ENCODE results near the gene ARHGAP6. TPM values are rescaled to one million over a fixed set of nuclear protein-coding genes. Genes with fewer than 3 reads are reported as not detected.

The ARHGAP6 gene
- total and polyA plus RNA-seq, 9 of the 15 experiments (the other 6 are each of a cell fraction or from before 2014, with no cell fraction given): 12.5 to 63.6 (median 41.8) TPM

DNA sequence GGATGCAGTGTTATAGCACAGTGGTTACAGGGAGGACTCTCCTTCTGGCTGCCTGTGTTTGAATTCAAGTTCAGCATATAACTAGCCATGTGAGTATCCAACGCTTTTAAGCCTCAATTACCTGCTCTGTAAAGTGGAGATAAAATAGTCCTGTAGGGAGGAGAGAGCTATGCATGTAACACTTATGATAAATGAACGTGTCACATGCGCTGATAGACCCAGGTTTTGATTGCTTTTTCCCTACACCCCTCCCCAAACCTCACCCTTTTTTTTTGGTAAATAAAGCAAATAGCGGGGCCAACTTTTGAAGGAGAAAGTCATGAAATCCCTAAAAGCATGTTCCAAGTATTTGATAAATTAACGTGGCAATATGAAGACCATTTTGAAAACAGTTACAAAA, 392.9 kb downstream of the ARHGAP6 start (continued):
- TF ChIP-seq, protein P1, sequence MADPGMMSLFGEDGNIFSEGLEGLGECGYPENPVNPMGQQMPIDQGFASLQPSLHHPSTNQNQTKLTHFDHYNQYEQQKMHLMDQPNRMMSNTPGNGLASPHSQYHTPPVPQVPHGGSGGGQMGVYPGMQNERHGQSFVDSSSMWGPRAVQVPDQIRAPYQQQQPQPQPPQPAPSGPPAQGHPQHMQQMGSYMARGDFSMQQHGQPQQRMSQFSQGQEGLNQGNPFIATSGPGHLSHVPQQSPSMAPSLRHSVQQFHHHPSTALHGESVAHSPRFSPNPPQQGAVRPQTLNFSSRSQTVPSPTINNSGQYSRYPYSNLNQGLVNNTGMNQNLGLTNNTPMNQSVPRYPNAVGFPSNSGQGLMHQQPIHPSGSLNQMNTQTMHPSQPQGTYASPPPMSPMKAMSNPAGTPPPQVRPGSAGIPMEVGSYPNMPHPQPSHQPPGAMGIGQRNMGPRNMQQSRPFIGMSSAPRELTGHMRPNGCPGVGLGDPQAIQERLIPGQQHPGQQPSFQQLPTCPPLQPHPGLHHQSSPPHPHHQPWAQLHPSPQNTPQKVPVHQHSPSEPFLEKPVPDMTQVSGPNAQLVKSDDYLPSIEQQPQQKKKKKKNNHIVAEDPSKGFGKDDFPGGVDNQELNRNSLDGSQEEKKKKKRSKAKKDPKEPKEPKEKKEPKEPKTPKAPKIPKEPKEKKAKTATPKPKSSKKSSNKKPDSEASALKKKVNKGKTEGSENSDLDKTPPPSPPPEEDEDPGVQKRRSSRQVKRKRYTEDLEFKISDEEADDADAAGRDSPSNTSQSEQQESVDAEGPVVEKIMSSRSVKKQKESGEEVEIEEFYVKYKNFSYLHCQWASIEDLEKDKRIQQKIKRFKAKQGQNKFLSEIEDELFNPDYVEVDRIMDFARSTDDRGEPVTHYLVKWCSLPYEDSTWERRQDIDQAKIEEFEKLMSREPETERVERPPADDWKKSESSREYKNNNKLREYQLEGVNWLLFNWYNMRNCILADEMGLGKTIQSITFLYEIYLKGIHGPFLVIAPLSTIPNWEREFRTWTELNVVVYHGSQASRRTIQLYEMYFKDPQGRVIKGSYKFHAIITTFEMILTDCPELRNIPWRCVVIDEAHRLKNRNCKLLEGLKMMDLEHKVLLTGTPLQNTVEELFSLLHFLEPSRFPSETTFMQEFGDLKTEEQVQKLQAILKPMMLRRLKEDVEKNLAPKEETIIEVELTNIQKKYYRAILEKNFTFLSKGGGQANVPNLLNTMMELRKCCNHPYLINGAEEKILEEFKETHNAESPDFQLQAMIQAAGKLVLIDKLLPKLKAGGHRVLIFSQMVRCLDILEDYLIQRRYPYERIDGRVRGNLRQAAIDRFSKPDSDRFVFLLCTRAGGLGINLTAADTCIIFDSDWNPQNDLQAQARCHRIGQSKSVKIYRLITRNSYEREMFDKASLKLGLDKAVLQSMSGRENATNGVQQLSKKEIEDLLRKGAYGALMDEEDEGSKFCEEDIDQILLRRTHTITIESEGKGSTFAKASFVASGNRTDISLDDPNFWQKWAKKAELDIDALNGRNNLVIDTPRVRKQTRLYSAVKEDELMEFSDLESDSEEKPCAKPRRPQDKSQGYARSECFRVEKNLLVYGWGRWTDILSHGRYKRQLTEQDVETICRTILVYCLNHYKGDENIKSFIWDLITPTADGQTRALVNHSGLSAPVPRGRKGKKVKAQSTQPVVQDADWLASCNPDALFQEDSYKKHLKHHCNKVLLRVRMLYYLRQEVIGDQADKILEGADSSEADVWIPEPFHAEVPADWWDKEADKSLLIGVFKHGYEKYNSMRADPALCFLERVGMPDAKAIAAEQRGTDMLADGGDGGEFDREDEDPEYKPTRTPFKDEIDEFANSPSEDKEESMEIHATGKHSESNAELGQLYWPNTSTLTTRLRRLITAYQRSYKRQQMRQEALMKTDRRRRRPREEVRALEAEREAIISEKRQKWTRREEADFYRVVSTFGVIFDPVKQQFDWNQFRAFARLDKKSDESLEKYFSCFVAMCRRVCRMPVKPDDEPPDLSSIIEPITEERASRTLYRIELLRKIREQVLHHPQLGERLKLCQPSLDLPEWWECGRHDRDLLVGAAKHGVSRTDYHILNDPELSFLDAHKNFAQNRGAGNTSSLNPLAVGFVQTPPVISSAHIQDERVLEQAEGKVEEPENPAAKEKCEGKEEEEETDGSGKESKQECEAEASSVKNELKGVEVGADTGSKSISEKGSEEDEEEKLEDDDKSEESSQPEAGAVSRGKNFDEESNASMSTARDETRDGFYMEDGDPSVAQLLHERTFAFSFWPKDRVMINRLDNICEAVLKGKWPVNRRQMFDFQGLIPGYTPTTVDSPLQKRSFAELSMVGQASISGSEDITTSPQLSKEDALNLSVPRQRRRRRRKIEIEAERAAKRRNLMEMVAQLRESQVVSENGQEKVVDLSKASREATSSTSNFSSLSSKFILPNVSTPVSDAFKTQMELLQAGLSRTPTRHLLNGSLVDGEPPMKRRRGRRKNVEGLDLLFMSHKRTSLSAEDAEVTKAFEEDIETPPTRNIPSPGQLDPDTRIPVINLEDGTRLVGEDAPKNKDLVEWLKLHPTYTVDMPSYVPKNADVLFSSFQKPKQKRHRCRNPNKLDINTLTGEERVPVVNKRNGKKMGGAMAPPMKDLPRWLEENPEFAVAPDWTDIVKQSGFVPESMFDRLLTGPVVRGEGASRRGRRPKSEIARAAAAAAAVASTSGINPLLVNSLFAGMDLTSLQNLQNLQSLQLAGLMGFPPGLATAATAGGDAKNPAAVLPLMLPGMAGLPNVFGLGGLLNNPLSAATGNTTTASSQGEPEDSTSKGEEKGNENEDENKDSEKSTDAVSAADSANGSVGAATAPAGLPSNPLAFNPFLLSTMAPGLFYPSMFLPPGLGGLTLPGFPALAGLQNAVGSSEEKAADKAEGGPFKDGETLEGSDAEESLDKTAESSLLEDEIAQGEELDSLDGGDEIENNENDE (IDR thresholded peaks at IDR 0.05; ENCODE audit: low read depth, low read length): no peak
- TF ChIP-seq ZNF239 (CRISPR knock-in tag; IDR thresholded peaks at IDR 0.05): no peak
- no peak for TF ChIP-seq NR2C2 (CRISPR knock-in tag; IDR thresholded peaks at IDR 0.05)
- TF ChIP-seq NR2C2 (tag; IDR thresholded peaks at IDR 0.05): no peak
- TF ChIP-seq, protein P2, sequence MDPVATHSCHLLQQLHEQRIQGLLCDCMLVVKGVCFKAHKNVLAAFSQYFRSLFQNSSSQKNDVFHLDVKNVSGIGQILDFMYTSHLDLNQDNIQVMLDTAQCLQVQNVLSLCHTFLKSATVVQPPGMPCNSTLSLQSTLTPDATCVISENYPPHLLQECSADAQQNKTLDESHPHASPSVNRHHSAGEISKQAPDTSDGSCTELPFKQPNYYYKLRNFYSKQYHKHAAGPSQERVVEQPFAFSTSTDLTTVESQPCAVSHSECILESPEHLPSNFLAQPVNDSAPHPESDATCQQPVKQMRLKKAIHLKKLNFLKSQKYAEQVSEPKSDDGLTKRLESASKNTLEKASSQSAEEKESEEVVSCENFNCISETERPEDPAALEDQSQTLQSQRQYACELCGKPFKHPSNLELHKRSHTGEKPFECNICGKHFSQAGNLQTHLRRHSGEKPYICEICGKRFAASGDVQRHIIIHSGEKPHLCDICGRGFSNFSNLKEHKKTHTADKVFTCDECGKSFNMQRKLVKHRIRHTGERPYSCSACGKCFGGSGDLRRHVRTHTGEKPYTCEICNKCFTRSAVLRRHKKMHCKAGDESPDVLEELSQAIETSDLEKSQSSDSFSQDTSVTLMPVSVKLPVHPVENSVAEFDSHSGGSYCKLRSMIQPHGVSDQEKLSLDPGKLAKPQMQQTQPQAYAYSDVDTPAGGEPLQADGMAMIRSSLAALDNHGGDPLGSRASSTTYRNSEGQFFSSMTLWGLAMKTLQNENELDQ (CRISPR knock-in tag; IDR thresholded peaks at IDR 0.05; ENCODE audit: borderline replicate concordance): no peak
- no peak for TF ChIP-seq TCFL5 (CRISPR knock-in tag; conservative IDR thresholded peaks at IDR 0.05)
- peak; percentile 30; the same call in 1 of the 2 replicates for TF ChIP-seq TEAD4 (IDR thresholded peaks at IDR 0.05; ENCODE audit: low read length)
- no peak for TF ChIP-seq TEAD4 (CRISPR knock-in tag; IDR thresholded peaks at IDR 0.05; ENCODE audit: borderline replicate concordance)
- TF ChIP-seq, protein P3, sequence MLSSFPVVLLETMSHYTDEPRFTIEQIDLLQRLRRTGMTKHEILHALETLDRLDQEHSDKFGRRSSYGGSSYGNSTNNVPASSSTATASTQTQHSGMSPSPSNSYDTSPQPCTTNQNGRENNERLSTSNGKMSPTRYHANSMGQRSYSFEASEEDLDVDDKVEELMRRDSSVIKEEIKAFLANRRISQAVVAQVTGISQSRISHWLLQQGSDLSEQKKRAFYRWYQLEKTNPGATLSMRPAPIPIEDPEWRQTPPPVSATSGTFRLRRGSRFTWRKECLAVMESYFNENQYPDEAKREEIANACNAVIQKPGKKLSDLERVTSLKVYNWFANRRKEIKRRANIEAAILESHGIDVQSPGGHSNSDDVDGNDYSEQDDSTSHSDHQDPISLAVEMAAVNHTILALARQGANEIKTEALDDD (IDR thresholded peaks at IDR 0.05): no peak
- TF ChIP-seq HLTF (IDR thresholded peaks at IDR 0.05): no peak
- TF ChIP-seq, protein P4, sequence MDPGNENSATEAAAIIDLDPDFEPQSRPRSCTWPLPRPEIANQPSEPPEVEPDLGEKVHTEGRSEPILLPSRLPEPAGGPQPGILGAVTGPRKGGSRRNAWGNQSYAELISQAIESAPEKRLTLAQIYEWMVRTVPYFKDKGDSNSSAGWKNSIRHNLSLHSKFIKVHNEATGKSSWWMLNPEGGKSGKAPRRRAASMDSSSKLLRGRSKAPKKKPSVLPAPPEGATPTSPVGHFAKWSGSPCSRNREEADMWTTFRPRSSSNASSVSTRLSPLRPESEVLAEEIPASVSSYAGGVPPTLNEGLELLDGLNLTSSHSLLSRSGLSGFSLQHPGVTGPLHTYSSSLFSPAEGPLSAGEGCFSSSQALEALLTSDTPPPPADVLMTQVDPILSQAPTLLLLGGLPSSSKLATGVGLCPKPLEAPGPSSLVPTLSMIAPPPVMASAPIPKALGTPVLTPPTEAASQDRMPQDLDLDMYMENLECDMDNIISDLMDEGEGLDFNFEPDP (CRISPR knock-in tag; IDR thresholded peaks at IDR 0.05): no peak
